Mesenchymal stem cell (in vitro differentiated cells and primary cell): ENCODE data around the gene CCNC.

Experiments used
- DNase-seq: peaks from one replicate; pipeline ENCODE4 v3.0.0-alpha.2; 2013
- H2AFZ ChIP-seq: one replicate; pipeline ENCODE4 v1.6.1; 2013; ENCODE audit warnings: low read depth, mild to moderate bottlenecking, control low read depth, inconsistent platforms, low read length, moderate library complexity
- H2AK5ac ChIP-seq: 2 replicates; pipeline ENCODE4 v1.6.1; 2013; ENCODE audit warnings: low read length, moderate library complexity, mild to moderate bottlenecking, inconsistent platforms; ENCODE audit not compliant: severe bottlenecking
- H2BK120ac ChIP-seq: one replicate; pipeline ENCODE4 v1.6.1; 2013; ENCODE audit warnings: low read depth, mild to moderate bottlenecking, inconsistent platforms, low read length, moderate library complexity
- H2BK12ac ChIP-seq, 2 experiments: one replicate each; pipeline ENCODE4 v1.6.1; 2013; ENCODE audit warnings: inconsistent platforms in 2 of 2, low read length in 2 of 2, mild to moderate bottlenecking in 2 of 2, moderate library complexity in 2 of 2, control low read depth in 1 of 2
- H2BK15ac ChIP-seq: one replicate; pipeline ENCODE4 v1.6.1; 2013; ENCODE audit warnings: mild to moderate bottlenecking, low read depth, inconsistent platforms; ENCODE audit not compliant: poor library complexity, severe bottlenecking
- H2BK5ac ChIP-seq: 2 replicates; pipeline ENCODE4 v1.6.1; 2013; ENCODE audit warnings: low read depth, mild to moderate bottlenecking, low read length, control low read depth, inconsistent platforms; ENCODE audit not compliant: poor library complexity, severe bottlenecking
- H3K14ac ChIP-seq, 2 experiments: one replicate each; pipeline ENCODE4 v1.6.1; 2013; ENCODE audit warnings: inconsistent platforms in 2 of 2, low read length in 2 of 2, control low read depth in 1 of 2, mild to moderate bottlenecking in 1 of 2, moderate library complexity in 1 of 2
- H3K18ac ChIP-seq, 2 experiments: one replicate each; pipeline ENCODE4 v1.6.1; 2013; ENCODE audit warnings: inconsistent platforms in 2 of 2, low read length in 2 of 2, control low read depth in 1 of 2, low read depth in 1 of 2, mild to moderate bottlenecking in 1 of 2
- H3K23ac ChIP-seq, 2 experiments: one replicate each; pipeline ENCODE4 v1.6.1; 2013; ENCODE audit warnings: inconsistent platforms in 2 of 2, low read length in 2 of 2, mild to moderate bottlenecking in 2 of 2, moderate library complexity in 2 of 2, control low read depth in 1 of 2
- H3K27ac ChIP-seq: 2 replicates; pipeline ENCODE4 v1.5.1; 2013; ENCODE audit warnings: mild to moderate bottlenecking, moderate library complexity, low read length, control low read depth, inconsistent platforms; ENCODE audit not compliant: poor library complexity, severe bottlenecking
- H3K27me3 ChIP-seq, 2 experiments: 2 replicates each; pipeline versions ENCODE4 v1.6.1 to v1.7.0; 2013; ENCODE audit warnings: low read length in 2 of 2, mild to moderate bottlenecking in 2 of 2, moderate library complexity in 2 of 2, control low read depth in 1 of 2, inconsistent platforms in 1 of 2; ENCODE audit not compliant: control insufficient read depth in 1 of 2, insufficient read depth in 1 of 2
- H3K36me3 ChIP-seq, 2 experiments: 2 replicates each; pipeline versions ENCODE4 v1.6.1 to v1.7.0; 2013; ENCODE audit warnings: low read length in 2 of 2, control low read depth in 1 of 2, inconsistent platforms in 1 of 2, low read depth in 1 of 2, mild to moderate bottlenecking in 1 of 2; ENCODE audit not compliant: insufficient read depth in 2 of 2, control insufficient read depth in 1 of 2
- H3K4ac ChIP-seq, 2 experiments: one replicate each; pipeline ENCODE4 v1.6.1; 2013; ENCODE audit warnings: inconsistent platforms in 2 of 2, low read length in 2 of 2, mild to moderate bottlenecking in 2 of 2, moderate library complexity in 2 of 2, control low read depth in 1 of 2, low read depth in 1 of 2
- H3K4me1 ChIP-seq: 2 replicates; pipeline ENCODE4 v1.6.1; 2013; ENCODE audit warnings: low read depth, low read length, control low read depth; ENCODE audit not compliant: control insufficient read depth, insufficient read depth
- H3K4me2 ChIP-seq: 2 replicates; pipeline ENCODE4 v1.6.1; 2013; ENCODE audit warnings: low read length, mild to moderate bottlenecking, inconsistent platforms; ENCODE audit not compliant: poor library complexity, severe bottlenecking
- H3K4me3 ChIP-seq, 2 experiments: 2 replicates each; pipeline versions ENCODE4 v1.5.1 to v1.7.0; 2013; ENCODE audit warnings: low read length in 2 of 2, mild to moderate bottlenecking in 2 of 2, control low read depth in 1 of 2, low read depth in 1 of 2; ENCODE audit not compliant: insufficient read depth in 1 of 2
- H3K79me1 ChIP-seq: replicated peaks from 2 replicates; pipeline ENCODE4 v1.6.1; 2013; ENCODE audit warnings: mild to moderate bottlenecking, control low read depth, low read length, inconsistent platforms; ENCODE audit not compliant: poor library complexity, severe bottlenecking
- H3K9ac ChIP-seq: 2 replicates; pipeline ENCODE4 v1.7.0; 2013; ENCODE audit warnings: mild to moderate bottlenecking, low read length, moderate library complexity
- H3K9me3 ChIP-seq: 2 replicates; pipeline ENCODE4 v1.7.0; 2013; ENCODE audit warnings: mild to moderate bottlenecking, low read length; ENCODE audit not compliant: control insufficient read depth
- H4K8ac ChIP-seq: one replicate; pipeline ENCODE4 v1.6.1; 2013; ENCODE audit warnings: inconsistent platforms, mild to moderate bottlenecking, low read length, moderate library complexity
- H4K91ac ChIP-seq: one replicate; pipeline ENCODE4 v1.6.1; 2013; ENCODE audit warnings: mild to moderate bottlenecking, low read length, inconsistent platforms
- WGBS: methylation state at CpG from one replicate; pipeline ENCODE4 v1.1.7; 2013; ENCODE audit warnings: mixed read lengths; 5-methylcytosine and 5-hydroxymethylcytosine counted together

Gene CCNC

DNA sequence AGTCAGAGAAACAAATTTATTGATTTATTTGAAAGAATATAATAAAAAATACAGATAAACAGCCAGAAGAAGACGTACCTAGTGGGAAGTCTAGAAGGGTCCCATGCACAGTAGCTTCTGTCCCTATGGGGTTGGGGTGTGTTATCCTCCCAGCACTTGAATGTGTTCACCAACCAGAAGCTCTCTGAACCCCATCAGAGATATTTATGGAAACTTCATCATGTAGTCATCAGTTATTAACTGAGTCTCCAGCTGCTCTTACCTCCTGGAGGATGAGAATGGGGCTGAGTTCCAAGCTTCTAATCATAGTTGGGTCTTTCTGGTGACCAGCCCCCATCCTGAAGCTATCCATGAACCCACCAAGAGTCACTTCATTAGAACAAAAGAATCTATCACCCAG is 37.8 kb downstream of the CCNC start:
- no peak overlapping the region for H2BK5ac ChIP-seq
- H3K4me3 ChIP-seq = no peak overlapping the region
- H3K36me3 ChIP-seq = peaks cover 12 to 77% of the 10 kb centered on the region in 2 experiments
- H2AK5ac ChIP-seq = no peak overlapping the region
- H2AFZ ChIP-seq = no peak overlapping the region
- H3K4me1 ChIP-seq = peaks cover 1% of the 10 kb centered on the region
- DNase-seq = no peak
- no peak overlapping the region for H2BK120ac ChIP-seq
- WGBS = 100% methylated on average over 1 of the region's 1 CpG
- peaks cover 13% of the 10 kb centered on the region for H3K79me1 ChIP-seq
- H2BK12ac ChIP-seq = no peak overlapping the region
- no peak overlapping the region for H2BK15ac ChIP-seq
- H3K23ac ChIP-seq = no peak overlapping the region
- no peak overlapping the region for H3K4me2 ChIP-seq
- no peak overlapping the region for H4K91ac ChIP-seq
- no peak overlapping the region for H4K8ac ChIP-seq
- H3K4ac ChIP-seq = no peak overlapping the region
- H3K14ac ChIP-seq = no peak overlapping the region
- H3K18ac ChIP-seq = no peak overlapping the region
- no peaks in the 10 kb centered on the region for H3K9me3 ChIP-seq
- H3K27ac ChIP-seq = no peak overlapping the region
- H3K9ac ChIP-seq = no peak overlapping the region
- no peaks in the 10 kb centered on the region for H3K27me3 ChIP-seq

DNA sequence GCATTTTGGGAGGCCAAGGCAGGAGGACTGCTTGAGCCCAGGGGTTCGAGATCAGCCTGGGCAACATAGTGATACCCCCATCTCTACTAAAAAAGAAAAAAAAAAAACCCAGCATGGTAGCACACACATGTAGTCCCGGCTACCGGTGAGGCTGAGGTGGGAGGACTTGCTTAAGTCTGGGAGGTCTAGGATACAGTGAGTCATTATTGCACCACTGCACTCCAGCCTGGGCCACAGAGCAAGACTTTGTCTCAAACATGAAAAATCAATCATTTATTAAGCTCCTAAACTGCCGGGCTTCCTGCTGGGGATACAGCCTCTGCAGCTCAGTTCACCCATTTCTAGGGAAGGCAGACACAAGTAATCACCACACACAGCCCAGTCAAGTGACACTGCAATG is 45.9 kb downstream of the CCNC start:
- H3K27me3 ChIP-seq = no peaks in the 10 kb centered on the region
- peak; percentile 77 for DNase-seq
- H3K36me3 ChIP-seq = peaks cover 0 to 17% of the 10 kb centered on the region in 2 experiments
- no peak overlapping the region for H2BK5ac ChIP-seq
- no peak overlapping the region for H3K14ac ChIP-seq
- no peak overlapping the region for H2BK120ac ChIP-seq
- peak overlapping the region; percentile 6 for H3K4me2 ChIP-seq
- H3K9me3 ChIP-seq = no peaks in the 10 kb centered on the region
- 65% methylated on average over 3 of the region's 4 CpGs for WGBS
- peaks cover 1% of the 10 kb centered on the region for H3K79me1 ChIP-seq
- H3K4me3 ChIP-seq = peak overlapping the region in 1 of 2 experiments; percentile 98
- peaks cover 4% of the 10 kb centered on the region for H3K4me1 ChIP-seq
- no peak overlapping the region for H2AK5ac ChIP-seq
- H3K23ac ChIP-seq = no peak overlapping the region
- H2BK12ac ChIP-seq = no peak overlapping the region
- H2AFZ ChIP-seq = no peak overlapping the region
- H3K27ac ChIP-seq = peak overlapping the region; percentile 90
- H3K9ac ChIP-seq = peak overlapping the region; percentile 94
- H2BK15ac ChIP-seq = no peak overlapping the region
- no peak overlapping the region for H3K18ac ChIP-seq
- H4K8ac ChIP-seq = no peak overlapping the region
- no peak overlapping the region for H3K4ac ChIP-seq
- H4K91ac ChIP-seq = no peak overlapping the region

DNA sequence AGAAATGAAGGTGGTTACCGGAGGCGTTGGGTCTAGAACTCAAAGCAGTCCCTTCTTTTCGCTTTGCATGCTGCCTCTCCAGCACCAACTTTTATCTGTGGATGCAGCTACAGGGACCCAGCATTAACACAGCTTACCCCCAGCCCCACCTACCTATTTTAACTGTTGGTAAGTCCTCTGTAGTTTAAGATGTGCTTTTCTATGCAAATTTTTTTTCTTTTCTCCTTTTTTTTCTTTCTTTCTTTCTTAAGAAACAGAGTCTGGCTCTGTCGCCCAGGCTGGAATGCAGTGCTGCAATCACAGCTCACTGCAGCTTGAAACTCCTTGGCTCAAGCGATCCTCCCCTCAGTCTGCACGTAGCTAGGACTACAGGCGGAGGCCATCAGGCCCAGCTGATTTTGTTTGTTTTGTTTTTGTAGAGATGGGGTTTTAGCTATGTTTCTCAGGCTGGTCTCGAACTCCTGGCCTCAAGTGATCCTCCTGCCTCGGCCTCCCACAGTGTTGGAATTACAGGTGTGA is 46.8 kb downstream of the CCNC start:
- no peak overlapping the region for H2AK5ac ChIP-seq

DNA sequence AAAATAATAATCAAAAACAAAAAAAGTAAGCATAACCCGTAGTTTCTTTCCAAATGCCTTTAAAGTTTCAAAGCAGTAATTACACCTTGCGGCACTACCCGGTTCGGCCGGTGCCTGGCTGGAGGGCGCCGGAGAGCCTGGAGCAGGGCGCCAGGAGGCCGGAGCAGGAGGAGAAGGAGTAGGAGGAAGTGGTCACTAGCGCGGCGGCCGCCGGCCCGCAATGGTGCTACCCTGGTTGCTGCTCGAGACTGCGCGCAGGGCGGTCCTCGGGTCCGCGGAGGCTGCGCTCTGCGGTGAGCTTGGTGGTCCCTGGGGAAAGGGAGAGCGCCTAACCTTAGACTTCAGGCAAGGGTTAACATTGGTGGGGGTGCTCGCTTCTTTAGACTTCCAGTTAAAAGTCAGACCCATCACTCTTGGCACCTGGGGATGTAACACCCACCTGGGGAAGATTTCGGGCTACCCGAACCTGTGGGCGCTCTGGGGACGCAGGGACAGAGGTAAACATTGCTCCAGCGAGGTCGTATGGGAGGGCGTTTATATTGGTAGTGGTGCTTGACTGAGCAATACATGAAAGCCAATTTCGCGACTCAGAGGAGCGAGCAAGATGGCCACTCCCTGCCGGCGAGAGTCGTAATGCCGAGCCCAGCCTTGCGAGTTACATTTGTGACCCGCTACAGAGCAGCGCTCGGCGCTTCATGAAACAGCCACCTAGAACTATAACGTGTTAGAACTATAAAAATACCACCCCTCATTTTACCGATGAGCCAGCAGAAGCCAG is 47.4 kb downstream of the CCNC start:
- Histone ChIP-seq H2BK15ac (no peak overlapping the region), H2AFZ (peak overlapping the region; percentile 99), H3K4me1 (peaks cover 4% of the 10 kb centered on the region), H3K27ac (peak overlapping the region; percentile 90), H3K9ac (peak overlapping the region; percentile 94), H2AK5ac (no peak overlapping the region), H2BK12ac (peak overlapping the region; percentile 28 to 31), H3K18ac (peak overlapping the region; percentile 87 to 98), H3K79me1 (peaks cover 1% of the 10 kb centered on the region), H4K8ac (peak overlapping the region; percentile 83), H3K14ac (peak overlapping the region in 1 of 2 experiments; percentile 99), H3K4me3 (peak overlapping the region; percentile 98), H3K9me3 (no peaks in the 10 kb centered on the region), H3K36me3 (peaks cover 0 to 8% of the 10 kb centered on the region in 2 experiments), H3K4me2 (peak overlapping the region; percentile 69), H2BK120ac (peak overlapping the region; percentile 56), H2BK5ac (peak overlapping the region; percentile 68), H3K27me3 (no peaks in the 10 kb centered on the region), H4K91ac (peak overlapping the region; percentile 96), H3K23ac (no peak overlapping the region), H3K4ac (peak overlapping the region; percentile 73 to 93)
- WGBS = under 1% methylated on average over 46 of the region's 47 CpGs
- DNase-seq = peak; percentile 89

More for the DNA sequence above, 46.8 kb downstream of the CCNC start:
- Histone ChIP-seq H3K9ac (peak overlapping the region; percentile 94), H3K23ac (no peak overlapping the region), H2BK15ac (no peak overlapping the region), H3K27me3 (no peaks in the 10 kb centered on the region), H3K79me1 (peaks cover 1% of the 10 kb centered on the region), H4K8ac (no peak overlapping the region), H2BK12ac (no peak overlapping the region), H3K4me1 (peaks cover 4% of the 10 kb centered on the region), H2BK5ac (no peak overlapping the region), H3K4ac (peak overlapping the region in 1 of 2 experiments; percentile 93), H3K27ac (peak overlapping the region; percentile 90), H2AFZ (no peak overlapping the region), H3K14ac (no peak overlapping the region), H4K91ac (no peak overlapping the region), H3K36me3 (peaks cover 0 to 15% of the 10 kb centered on the region in 2 experiments), H2BK120ac (no peak overlapping the region), H3K4me2 (peak overlapping the region; percentile 69), H3K18ac (peak overlapping the region in 1 of 2 experiments; percentile 98), H3K9me3 (no peaks in the 10 kb centered on the region), H3K4me3 (peak overlapping the region; percentile 98)
- 23% methylated on average over 9 of the region's 9 CpGs for WGBS
- DNase-seq = peak; percentile 78
